ENCODE data around the gene MAG. TPM values are rescaled to one million over a fixed set of nuclear protein-coding genes. Genes with fewer than 3 reads are reported as not detected.

MAG gene
- total RNA-seq, 2 donors from 2014 or later = not detected

DNA sequence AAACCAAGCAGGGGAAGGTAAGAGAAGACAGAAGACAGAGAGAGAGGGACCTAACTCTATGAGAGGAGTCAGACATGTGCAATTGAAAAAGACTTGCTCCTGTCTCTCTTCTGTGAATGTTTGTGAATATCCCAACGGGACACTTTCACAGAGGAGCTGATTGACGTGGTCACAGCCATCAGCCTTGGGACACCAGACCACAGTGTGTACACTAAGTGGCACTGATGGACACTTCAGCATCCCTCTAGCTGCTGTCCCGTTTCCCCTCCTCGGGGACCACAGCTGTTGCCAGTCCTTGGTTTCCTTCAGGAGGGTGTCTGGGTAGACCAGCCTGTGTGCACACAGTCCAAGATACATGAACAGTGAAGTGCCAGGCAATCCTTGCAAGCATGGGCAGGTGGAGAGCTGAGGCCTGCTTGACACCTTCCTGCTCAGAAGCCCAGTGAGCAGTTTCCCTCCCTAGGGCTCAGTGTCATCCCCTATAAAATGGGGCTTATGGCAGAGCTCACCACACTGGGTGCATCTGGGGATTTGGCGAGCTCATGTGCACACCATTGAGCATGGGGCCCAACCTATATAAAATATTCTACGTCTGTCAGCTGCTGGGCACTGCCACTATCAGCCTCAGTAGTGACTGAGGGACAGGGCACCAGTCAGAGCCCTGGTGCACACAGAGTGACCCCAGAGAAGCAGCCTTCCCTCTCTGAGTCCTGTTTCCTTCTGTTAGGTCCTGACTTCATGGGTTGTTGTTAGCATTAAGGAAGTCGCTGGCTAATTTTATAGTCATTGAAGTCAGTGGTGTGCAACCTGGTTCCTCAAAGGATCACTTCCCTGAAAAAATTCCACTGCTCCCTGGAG is 27.5 kb upstream of the MAG start:
- intact Hi-C loops (cut with DNase I) = loop anchor here in 1 of 2 donors (5.0 kb wide), 1 partner anchor 122 kb away; the partner anchor contains the start of gene FXYD7
- no peak for ATAC-seq
- DNase-seq = peak; percentile 15

DNA sequence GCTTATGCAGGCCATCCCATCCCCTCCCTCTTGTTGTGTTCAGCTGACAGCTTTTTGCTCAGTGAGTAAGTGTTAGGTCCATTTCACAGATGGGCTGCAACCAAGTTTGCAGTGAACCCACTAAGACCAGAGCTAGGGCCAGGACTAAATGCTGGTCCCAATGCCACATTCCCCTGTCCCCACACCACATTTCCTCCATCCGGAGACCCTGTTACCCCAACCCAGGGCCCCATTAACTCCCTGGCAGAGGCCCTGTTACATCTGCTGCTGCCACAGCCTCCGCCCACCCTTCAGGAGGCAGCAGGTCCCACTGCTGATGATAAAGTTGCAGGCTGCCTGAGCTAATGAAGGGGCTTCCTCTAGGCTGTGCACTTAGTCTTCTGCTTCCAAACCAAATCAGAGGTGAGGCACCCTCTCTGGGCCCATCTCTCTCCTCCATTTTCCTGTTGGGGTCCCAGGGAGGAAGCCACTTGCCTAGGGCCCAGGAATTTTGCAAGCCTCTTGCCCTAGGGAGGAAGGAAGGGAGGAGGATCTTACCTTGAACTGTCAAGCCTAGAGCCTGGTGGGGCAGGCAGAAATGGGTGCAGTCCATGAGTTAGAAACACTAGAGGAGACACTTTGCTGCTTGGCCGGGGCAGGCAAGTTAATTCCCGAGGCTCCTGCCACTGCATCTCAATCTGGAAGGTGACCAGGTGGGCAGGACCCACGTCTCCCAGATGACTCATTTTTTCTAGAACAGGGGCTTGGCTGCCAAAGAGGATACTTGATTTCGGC is 26.6 kb upstream of the MAG start:
- peak; percentile 26 for DNase-seq
- intact Hi-C loops (cut with DNase I) = loop anchor here in 1 of 2 donors (5.0 kb wide), 1 partner anchor 123 kb away; the partner anchor contains the start of gene FXYD7

DNA sequence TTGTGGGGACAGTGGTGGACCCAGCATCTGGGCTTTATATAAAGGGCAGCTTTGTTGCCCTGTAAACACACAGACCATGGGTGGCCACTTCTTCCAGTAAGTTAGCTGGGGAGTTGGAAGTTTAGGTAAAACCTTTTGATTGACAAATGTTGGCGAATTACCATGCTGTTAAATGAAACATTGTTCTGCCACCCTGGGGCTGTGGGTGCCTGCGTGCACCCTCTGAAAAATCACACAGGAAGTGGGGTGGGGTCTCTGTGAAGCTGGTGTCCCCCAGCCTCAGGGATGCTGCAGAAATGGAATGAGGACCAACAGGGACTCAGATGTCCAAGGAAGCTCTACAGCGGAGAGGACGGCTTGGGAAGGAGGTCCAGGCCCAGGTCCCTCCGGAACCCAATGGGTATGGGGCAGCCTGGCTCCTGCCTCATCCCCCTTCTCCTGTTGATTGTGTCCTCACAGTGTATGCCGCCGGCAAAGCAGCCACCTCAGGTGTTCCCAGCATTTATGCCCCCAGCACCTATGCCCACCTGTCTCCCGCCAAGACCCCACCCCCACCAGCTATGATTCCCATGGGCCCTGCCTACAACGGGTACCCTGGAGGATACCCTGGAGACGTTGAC is 26.0 kb upstream of the MAG start:
- intact Hi-C loops (cut with DNase I) = loop anchor here in 1 of 2 donors (5.0 kb wide), 1 partner anchor 124 kb away; the partner anchor contains the start of gene FXYD7
- ATAC-seq (no peak), DNase-seq (peak; percentile 23)

More for the DNA sequence above, 26.6 kb upstream of the MAG start:
- no peak for ATAC-seq

DNA sequence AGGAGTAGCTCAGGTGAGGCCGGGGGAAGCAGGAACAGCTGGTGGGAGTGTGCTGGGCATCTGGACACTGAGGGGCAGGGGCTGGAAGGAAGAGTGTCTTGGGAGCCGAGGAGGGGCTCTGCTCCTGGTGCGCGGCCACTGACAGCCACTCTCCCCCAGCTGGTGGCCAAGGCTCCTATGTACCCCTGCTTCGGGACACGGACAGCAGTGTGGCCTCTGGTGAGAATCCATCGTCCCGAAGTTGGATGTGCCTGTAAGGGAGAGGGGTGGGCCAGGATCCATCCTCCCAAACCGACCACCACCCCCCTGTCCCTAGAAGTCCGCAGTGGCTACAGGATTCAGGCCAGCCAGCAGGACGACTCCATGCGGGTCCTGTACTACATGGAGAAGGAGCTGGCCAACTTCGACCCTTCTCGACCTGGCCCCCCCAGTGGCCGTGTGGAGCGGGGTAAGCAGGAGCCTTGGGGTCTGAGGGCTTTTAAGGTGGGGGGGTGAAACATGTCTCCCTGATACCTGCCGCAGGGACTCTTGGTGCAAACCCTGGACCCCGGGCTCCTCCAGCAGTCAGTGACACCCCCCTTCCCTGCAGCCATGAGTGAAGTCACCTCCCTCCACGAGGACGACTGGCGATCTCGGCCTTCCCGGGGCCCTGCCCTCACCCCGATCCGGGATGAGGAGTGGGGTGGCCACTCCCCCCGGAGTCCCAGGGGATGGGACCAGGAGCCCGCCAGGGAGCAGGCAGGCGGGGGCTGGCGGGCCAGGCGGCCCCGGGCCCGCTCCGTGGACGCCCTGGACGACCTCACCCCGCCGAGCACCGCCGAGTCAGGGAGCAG is 25.2 kb upstream of the MAG start:
- ATAC-seq = peak; percentile 14 to 17
- peak; percentile 54 for DNase-seq
- intact Hi-C loops (cut with DNase I) = loop anchor here in 1 of 2 donors (5.0 kb wide), 1 partner anchor 124 kb away; the partner anchor contains the start of gene FXYD7

DNA sequence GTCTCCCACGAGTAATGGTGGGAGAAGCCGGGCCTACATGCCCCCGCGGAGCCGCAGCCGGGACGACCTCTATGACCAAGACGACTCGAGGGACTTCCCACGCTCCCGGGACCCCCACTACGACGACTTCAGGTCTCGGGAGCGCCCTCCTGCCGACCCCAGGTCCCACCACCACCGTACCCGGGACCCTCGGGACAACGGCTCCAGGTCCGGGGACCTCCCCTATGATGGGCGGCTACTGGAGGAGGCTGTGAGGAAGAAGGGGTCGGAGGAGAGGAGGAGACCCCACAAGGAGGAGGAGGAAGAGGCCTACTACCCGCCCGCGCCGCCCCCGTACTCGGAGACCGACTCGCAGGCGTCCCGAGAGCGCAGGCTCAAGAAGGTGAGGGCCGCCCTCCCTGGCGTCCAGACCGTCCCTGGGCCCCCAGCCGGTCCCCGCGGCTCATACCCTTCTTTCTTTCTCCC is 24.6 kb upstream of the MAG start:
- peak; percentile 38 to 46 for ATAC-seq
- intact Hi-C loops (cut with DNase I) = loop anchor here in 1 of 2 donors (5.0 kb wide), 1 partner anchor 125 kb away; the partner anchor contains the start of gene FXYD7
- peak; percentile 70 for DNase-seq

DNA sequence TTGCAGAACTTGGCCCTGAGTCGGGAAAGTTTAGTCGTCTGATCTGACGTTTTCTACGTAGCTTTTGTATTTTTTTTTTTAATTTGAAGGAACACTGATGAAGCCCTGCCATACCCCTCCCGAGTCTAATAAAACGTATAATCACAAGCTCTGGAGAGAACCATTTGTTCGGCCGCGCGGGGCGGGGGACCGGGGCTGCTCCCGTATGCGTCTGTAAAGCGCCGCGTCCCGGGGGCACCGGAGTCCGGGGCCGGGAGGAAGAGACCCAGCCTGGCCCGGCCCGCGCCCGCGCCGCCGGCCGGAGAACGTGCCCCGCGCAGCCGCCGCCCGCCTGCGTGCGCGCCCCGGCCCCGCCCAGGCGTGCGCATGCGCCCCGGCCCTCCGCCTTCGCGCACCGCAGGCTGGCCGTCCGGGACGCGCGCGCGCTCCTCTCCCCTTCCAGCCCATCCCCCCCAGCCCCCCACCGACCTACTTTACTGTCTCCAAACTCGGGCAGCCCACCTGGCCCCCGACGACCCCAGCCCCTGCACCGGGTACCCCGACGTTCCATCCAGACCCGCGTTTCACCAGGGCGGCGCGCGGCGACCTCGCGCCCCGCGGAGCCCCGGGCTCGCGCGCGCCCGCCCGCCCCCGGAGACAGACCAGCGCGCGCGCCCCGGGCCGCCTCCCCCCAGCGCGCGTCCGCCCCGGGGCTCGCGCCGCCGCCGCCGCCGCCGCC is 24.0 kb upstream of the MAG start:
- DNase-seq = peak; percentile 86
- peak; percentile 69 to 80 for ATAC-seq
- intact Hi-C loops (cut with DNase I) = loop anchor here in 1 of 2 donors (5.0 kb wide), 1 partner anchor 126 kb away; the partner anchor contains the start of gene FXYD7

DNA sequence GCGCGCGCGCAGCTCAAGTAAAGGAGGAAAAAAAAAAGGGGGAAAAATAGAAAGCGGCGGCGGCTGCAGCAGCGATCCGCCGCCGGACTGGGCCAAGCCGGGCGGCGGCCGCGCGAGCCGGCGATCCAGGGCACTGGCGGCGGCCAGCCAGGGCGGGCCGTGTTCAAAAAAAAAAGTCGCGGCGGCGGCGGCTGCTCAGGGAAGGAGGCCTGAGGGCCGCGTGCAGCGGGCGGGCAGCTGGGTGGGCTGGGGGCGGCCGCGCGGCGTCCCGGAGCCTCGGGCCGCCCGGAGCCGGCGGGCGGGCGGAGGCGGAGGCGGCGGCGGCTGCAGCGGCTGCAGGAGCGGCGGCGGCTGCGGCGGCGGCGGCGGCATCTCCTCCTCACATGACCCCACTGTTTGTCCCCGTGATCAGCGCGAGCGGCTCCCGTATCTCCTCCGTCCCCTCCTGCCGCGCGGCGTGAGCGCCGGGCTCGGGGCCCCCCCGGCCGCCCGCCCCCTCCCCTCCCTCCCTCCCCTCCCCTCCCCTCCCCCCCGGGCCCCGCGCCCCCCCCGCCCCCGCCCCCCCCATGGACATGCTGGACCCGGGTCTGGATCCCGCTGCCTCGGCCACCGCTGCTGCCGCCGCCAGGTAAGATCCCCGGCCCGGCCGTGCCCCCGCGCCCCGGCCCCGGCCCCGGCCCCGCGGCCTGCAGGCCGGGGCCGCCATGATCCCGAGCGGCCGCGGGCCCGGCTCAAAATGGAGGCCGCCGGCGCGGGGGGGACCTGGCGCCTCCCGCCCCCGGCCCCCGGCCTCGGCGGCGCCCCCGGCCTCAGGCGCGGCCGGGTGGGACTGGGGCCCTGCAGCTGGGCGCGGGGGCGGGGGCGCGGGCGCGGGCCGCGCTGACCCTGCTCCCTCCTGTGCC is 23.2 kb upstream of the MAG start, which contains the start of gene USF2:
TSS of gene USF2 (plus strand) at position 427 of the 902 bp plus-strand sequence. CDS start at position 567, 140 bp downstream.
- DNase-seq (peak; percentile 85), ATAC-seq (peak in 1 of 2 donors; percentile 19)

DNA sequence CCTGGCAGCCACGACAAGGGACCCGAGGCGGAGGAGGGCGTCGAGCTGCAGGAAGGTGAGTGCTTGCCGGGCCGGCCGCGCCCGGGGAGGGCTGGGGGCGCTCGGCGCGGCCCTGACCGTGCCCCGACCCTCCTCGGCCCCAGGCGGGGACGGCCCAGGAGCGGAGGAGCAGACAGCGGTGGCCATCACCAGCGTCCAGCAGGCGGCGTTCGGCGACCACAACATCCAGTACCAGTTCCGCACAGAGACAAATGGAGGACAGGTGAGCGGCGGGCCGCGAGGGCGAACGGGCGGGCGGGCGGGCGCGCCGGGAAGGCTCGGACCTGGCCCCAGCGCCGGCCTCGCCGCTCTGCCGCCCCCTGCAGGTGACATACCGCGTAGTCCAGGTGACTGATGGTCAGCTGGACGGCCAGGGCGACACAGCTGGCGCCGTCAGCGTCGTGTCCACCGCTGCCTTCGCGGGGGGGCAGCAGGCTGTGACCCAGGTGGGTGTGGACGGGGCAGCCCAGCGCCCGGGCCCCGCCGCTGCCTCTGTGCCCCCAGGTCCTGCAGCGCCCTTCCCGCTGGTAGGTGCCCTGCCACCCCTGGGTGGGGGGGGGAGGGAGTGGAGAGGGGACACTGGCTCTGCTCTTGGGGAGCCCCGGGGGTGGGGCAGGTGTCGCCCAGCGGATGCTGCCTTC is 22.4 kb upstream of the MAG start:
- DNase-seq = peak; percentile 87
- intact Hi-C loops (cut with DNase I) = loop anchor here in 1 of 2 donors (5.0 kb wide), 1 partner anchor 127 kb away; the partner anchor contains the start of gene FXYD7
- peak; percentile 51 to 54 for ATAC-seq

More for the DNA sequence above, 23.2 kb upstream of the MAG start, which contains the start of gene USF2:
- intact Hi-C loops (cut with DNase I) = loop anchor here in 1 of 2 donors (5.0 kb wide), 1 partner anchor 126 kb away; the partner anchor contains the start of gene FXYD7

DNA sequence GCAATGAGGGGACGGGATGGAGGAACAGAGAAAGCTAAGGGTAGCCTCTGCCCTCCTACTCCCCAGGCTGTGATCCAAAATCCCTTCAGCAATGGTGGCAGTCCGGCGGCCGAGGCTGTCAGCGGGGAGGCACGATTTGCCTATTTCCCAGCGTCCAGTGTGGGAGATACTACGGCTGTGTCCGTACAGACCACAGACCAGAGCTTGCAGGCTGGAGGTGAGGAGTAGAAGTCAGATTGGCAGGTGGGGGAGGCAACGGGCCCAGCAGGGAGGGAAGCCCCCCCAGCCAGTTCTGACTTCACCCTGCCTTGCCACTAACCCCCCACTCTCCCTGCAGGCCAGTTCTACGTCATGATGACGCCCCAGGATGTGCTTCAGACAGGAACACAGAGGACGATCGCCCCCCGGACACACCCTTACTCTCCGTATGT is 21.6 kb upstream of the MAG start:
- no peak for DNase-seq

DNA sequence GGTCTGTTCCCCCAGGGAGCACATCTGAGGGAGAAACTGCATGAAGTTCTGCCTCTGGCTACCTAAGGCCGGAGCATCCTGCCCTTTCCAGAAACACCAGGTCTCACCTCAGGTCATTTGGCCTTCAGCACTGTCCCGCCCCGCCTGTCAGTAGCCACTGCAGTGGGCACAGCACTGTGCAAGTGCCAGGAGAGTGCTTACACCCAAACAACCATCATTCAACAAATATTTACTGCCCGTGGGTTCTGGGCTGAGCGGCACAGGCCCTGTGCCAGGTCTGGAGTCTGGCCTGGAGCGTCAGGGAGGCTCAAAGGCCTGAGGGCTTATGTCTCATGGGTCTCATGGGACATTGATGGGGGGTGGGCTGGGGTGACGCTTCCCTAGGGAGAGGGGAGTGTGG is 20.4 kb upstream of the MAG start:
- ATAC-seq = no peak
- intact Hi-C loops (cut with DNase I) = no loop called here
- DNase-seq = no peak

More for the DNA sequence above, 21.6 kb upstream of the MAG start:
- ATAC-seq = no peak
- intact Hi-C loops (cut with DNase I) = no loop called here

DNA sequence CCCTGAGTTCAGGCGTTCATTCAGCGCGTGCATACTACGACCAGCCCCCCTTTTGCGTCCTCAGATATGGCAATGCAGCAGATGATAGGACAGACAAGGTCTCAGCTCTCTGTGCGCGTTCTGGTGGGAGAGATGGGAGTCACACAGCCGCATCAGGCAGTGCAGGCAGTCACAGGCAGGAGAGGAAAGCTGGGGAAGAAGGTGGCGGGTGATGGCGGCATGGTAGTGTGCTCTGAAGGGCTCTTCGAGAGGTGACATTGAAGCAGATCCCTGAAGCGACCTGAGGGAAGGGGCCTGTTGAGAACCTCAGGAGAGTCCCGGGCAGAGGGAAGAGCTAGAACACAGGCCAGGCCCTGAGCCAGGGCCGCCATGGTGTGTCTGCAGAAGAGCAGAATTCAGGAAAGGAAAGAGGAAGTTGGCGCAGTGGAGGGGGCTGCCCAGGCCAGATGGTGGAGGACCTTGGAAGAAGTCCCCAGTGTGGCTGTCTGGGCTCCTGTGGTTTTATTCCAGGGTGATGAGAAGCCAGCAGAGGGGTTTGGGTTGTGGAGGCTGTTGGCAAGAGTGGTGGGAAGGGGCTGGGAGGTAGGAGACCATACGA is 19.7 kb upstream of the MAG start:
- ATAC-seq (no peak), DNase-seq (no peak)
- intact Hi-C loops (cut with DNase I) = no loop called here

DNA sequence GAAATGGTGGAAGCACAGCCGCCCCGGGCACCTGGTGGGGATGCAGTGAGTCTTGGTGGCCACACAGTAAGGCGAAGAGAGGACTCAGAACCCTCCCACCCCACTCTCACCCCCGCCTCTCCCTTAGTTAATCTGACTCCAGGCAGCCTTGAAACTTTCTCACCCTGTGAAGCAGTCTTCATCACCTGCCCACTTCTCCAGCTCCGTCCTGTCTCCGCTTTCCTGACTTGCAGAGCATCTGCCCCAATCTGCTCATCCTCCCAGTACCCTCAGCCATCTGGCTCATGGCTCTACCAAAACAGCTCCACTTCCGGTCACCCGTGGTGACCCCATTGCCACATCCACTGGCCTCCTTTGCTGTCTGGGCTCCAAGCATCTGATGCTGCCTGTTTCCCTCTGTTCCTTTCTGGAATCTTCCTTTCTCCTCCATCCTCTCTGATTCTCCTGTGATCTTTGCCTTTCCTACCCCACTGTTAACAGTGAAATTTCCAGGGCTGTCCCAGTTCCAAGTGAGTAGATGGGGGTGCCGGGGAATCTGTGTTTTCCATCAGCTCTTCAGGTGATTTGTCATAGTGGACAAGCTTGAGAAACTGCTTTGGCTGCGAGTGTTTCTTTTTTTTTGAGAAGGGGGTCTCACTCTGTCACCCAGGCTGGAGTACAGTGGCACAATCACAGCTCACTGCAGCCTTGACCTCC is 18.9 kb upstream of the MAG start:
- intact Hi-C loops (cut with DNase I) = no loop called here
- no peak for ATAC-seq
- DNase-seq = no peak

DNA sequence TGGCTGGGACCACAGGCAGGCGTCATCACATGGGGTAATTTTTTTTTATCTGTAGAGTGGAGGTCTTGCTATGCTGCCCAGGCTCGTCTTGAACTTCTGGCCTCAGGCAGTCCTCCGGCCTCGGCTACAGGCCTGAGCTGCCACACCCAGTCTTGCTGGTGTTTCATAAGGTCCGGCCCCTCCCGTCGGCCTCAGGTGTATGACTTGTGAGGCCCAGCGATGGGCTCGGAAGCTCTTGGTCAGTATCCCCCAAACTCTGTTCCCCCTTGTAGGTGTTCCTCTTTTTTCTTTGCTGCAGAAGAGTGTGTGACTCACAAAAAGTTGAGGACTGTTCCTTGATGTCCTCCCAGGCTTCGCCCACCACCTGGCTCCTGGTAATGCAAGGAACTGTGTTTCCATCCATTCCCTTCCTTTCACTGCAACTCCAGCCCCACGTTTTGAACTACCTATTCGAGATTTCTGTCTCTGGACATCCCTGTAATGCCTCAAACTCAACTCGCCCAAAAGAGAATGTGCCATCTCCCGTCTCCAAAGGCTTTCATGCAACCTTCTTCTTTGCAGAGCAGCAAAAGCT is 18.2 kb upstream of the MAG start:
- no peak for DNase-seq
- intact Hi-C loops (cut with DNase I) = no loop called here
- no peak for ATAC-seq

DNA sequence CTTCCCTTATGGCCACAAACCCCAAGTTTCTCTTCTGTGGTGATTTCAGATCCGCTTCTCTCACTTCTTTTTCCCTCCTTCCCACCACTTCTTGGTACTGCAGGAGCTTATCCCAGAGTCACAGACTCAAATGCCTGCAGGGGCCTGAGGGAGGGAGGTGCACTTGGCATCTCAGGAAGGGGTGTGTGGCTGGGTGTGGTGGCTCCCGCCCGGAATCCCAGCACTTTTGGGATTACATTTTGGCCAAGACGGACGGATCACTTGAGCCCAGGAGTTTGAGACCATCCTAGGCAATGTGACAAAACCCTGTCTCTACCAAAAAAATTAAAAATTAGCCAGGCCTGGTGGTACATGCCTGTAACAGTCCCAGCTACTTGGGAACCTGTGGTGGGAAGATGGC is 17.6 kb upstream of the MAG start:
- intact Hi-C loops (cut with DNase I) = no loop called here
- ATAC-seq (no peak), DNase-seq (no peak)
